H9 (cell line): ENCODE results near the gene C2orf49. TPM values are rescaled to one million over a fixed set of nuclear protein-coding genes. Genes with fewer than 3 reads are reported as not detected.

Experiments
- DNase-seq: peaks from one replicate; pipeline ENCODE4 v3.0.0-alpha.2; 2017
- H2AFZ ChIP-seq: one replicate; pipeline ENCODE4 v1.6.1; 2013; ENCODE audit warnings: mild to moderate bottlenecking, low read length, control low read depth, moderate library complexity
- H2AK5ac ChIP-seq: 2 replicates; pipeline ENCODE4 v1.6.1; 2013; ENCODE audit warnings: low read length, control low read depth, mixed read lengths; ENCODE audit not compliant: insufficient read length
- H2BK120ac ChIP-seq: one replicate; pipeline ENCODE4 v1.6.1; 2013; ENCODE audit warnings: low read depth, mild to moderate bottlenecking, low read length, control low read depth, inconsistent platforms; ENCODE audit not compliant: poor library complexity, severe bottlenecking
- H2BK12ac ChIP-seq: 2 replicates; pipeline ENCODE4 v1.6.1; 2013; ENCODE audit warnings: low read length, control low read depth, mixed read lengths, low read depth; ENCODE audit not compliant: insufficient read length
- H2BK15ac ChIP-seq: 2 replicates; pipeline ENCODE4 v1.6.1; 2013; ENCODE audit warnings: low read depth, low read length, control low read depth
- H2BK20ac ChIP-seq: one replicate; pipeline ENCODE4 v1.6.1; 2013; ENCODE audit warnings: low read depth, mild to moderate bottlenecking, low read length, control low read depth, inconsistent platforms; ENCODE audit not compliant: poor library complexity, severe bottlenecking
- H2BK5ac ChIP-seq: 2 replicates; pipeline ENCODE4 v1.6.1; 2013; ENCODE audit warnings: low read length, control low read depth, mixed read lengths; ENCODE audit not compliant: insufficient read length
- H3K14ac ChIP-seq: 2 replicates; pipeline ENCODE4 v1.6.1; 2013; ENCODE audit warnings: low read length, control low read depth; ENCODE audit not compliant: insufficient read depth
- H3K18ac ChIP-seq: 2 replicates; pipeline ENCODE4 v1.6.1; 2013; ENCODE audit warnings: low read depth, mild to moderate bottlenecking, mixed read lengths, low read length, control low read depth; ENCODE audit not compliant: insufficient read length
- H3K23ac ChIP-seq: 2 replicates; pipeline ENCODE4 v1.6.1; 2013; ENCODE audit warnings: low read length, control low read depth, mixed read lengths, low read depth; ENCODE audit not compliant: insufficient read length
- H3K23me2 ChIP-seq: 2 replicates; pipeline ENCODE4 v1.6.1; 2013; ENCODE audit warnings: low read depth, mild to moderate bottlenecking, mixed read lengths, low read length, control low read depth; ENCODE audit not compliant: insufficient read length, poor library complexity, severe bottlenecking
- H3K27ac ChIP-seq: 2 replicates; pipeline ENCODE4 v1.5.1; 2013; ENCODE audit warnings: low read length, control low read depth, mixed read lengths, low read depth; ENCODE audit not compliant: insufficient read length
- H3K27me3 ChIP-seq: 2 replicates; pipeline ENCODE4 v1.6.1; 2013; ENCODE audit warnings: low read length, control low read depth, inconsistent platforms; ENCODE audit not compliant: insufficient read depth
- H3K4ac ChIP-seq: 2 replicates; pipeline ENCODE4 v1.6.1; 2013; ENCODE audit warnings: low read depth, mild to moderate bottlenecking, control low read depth, inconsistent platforms, low read length, moderate library complexity
- H3K4me1 ChIP-seq: 2 replicates; pipeline ENCODE4 v1.6.1; 2013; ENCODE audit warnings: low read length, control low read depth, inconsistent platforms; ENCODE audit not compliant: insufficient read depth
- H3K4me2 ChIP-seq: 2 replicates; pipeline ENCODE4 v1.6.1; 2013; ENCODE audit warnings: low read length, control low read depth, mixed read lengths; ENCODE audit not compliant: insufficient read length, insufficient read depth
- H3K56ac ChIP-seq: 2 replicates; pipeline ENCODE4 v1.6.1; 2013; ENCODE audit warnings: low read depth, mild to moderate bottlenecking, mixed read lengths, low read length, control low read depth; ENCODE audit not compliant: insufficient read length
- H3K79me1 ChIP-seq: 2 replicates; pipeline ENCODE4 v1.6.1; 2013; ENCODE audit warnings: low read depth, mild to moderate bottlenecking, moderate library complexity, low read length, control low read depth, inconsistent platforms; ENCODE audit not compliant: insufficient read depth, poor library complexity, severe bottlenecking
- H3K79me2 ChIP-seq: 2 replicates; pipeline ENCODE4 v1.6.1; 2013; ENCODE audit warnings: low read length, control low read depth, inconsistent platforms; ENCODE audit not compliant: insufficient read depth
- H3K9ac ChIP-seq: 2 replicates; pipeline ENCODE4 v1.6.1; 2013; ENCODE audit warnings: low read length, control low read depth, mixed read lengths; ENCODE audit not compliant: insufficient read length; ENCODE audit errors: extremely low read depth
- H3K9me3 ChIP-seq: one replicate; pipeline ENCODE4 v1.6.1; 2013; ENCODE audit warnings: low read depth, low read length, inconsistent platforms; ENCODE audit not compliant: control insufficient read depth
- H3T11ph ChIP-seq: one replicate; pipeline ENCODE4 v1.6.1; 2013; ENCODE audit warnings: mild to moderate bottlenecking, low read length, control low read depth, inconsistent platforms
- H4K20me1 ChIP-seq: one replicate; pipeline ENCODE4 v1.6.1; 2013; ENCODE audit not compliant: control insufficient read depth, insufficient read length, insufficient read depth
- H4K5ac ChIP-seq: 2 replicates; pipeline ENCODE4 v1.6.1; 2013; ENCODE audit warnings: low read depth, mild to moderate bottlenecking, mixed read lengths, low read length, control low read depth; ENCODE audit not compliant: insufficient read length
- H4K8ac ChIP-seq: replicated peaks from 2 replicates; pipeline ENCODE4 v1.6.1; 2013; ENCODE audit warnings: low read length, control low read depth, mixed read lengths, low read depth; ENCODE audit not compliant: insufficient read length
- H4K91ac ChIP-seq: 2 replicates; pipeline ENCODE4 v1.6.1; 2013; ENCODE audit warnings: low read depth, mild to moderate bottlenecking, moderate library complexity, mixed read lengths, low read length, control low read depth; ENCODE audit not compliant: insufficient read length
- H3K27ac Mint-ChIP-seq, 3 experiments: 2 replicates in 2 of 3; 3 replicates in 1 of 3; pipeline ENCODE4 v1.8.0; 2020 to 2021; ENCODE audit warnings: mixed read lengths in 3 of 3, mild to moderate bottlenecking in 1 of 3, moderate library complexity in 1 of 3
- H3K27me3 Mint-ChIP-seq: 2 replicates; pipeline ENCODE4 v1.8.0; 2021; ENCODE audit warnings: low read depth, mild to moderate bottlenecking, moderate library complexity, mixed read lengths
- H3K36me3 Mint-ChIP-seq, 3 experiments: 2 replicates in 2 of 3; 3 replicates in 1 of 3; pipeline ENCODE4 v1.8.0; 2020 to 2021; ENCODE audit warnings: low read depth in 3 of 3, mixed read lengths in 3 of 3; ENCODE audit not compliant: insufficient read depth in 1 of 3
- H3K4me1 Mint-ChIP-seq, 2 experiments: 2 replicates each; pipeline ENCODE4 v1.8.0; 2020; ENCODE audit warnings: mixed read lengths in 2 of 2
- H3K4me3 Mint-ChIP-seq, 2 experiments: 2 replicates in 1 of 2; 3 replicates in 1 of 2; pipeline ENCODE4 v1.8.0; 2020 to 2021; ENCODE audit warnings: mild to moderate bottlenecking in 2 of 2, mixed read lengths in 2 of 2, moderate library complexity in 1 of 2
- H3K9me3 Mint-ChIP-seq, 2 experiments: 2 replicates in 1 of 2; 3 replicates in 1 of 2; pipeline ENCODE4 v1.8.0; 2020; ENCODE audit warnings: mild to moderate bottlenecking in 2 of 2, mixed read lengths in 2 of 2, moderate library complexity in 1 of 2
- CTCF ChIP-seq: fragments of 200-600 bp; sonication (generic); conservative IDR thresholded peaks from 3 replicates; pipeline ENCODE4 v1.8.0; 2021; ENCODE audit warnings: antibody characterized with exemption, mild to moderate bottlenecking
- WGBS: extraction: QIAGEN DNeasy Blood & Tissue Kit; methylation state at CpG from one replicate; pipeline ENCODE4 v1.1.7; 2013; ENCODE audit warnings: missing lambda C conversion rate, low lambda C conversion rate, mixed read lengths; ENCODE audit not compliant: insufficient read length; ENCODE audit errors: extremely low coverage; 5-methylcytosine and 5-hydroxymethylcytosine counted together
- total RNA-seq: library from RNA; stranded (reverse); gene quantifications from 2 replicates; pipeline ENCODE4 v1.2.1, GENCODE V29; 2021

Gene C2orf49
- total RNA-seq, 1 experiment from 2014 or later, result 18.8 TPM

DNA sequence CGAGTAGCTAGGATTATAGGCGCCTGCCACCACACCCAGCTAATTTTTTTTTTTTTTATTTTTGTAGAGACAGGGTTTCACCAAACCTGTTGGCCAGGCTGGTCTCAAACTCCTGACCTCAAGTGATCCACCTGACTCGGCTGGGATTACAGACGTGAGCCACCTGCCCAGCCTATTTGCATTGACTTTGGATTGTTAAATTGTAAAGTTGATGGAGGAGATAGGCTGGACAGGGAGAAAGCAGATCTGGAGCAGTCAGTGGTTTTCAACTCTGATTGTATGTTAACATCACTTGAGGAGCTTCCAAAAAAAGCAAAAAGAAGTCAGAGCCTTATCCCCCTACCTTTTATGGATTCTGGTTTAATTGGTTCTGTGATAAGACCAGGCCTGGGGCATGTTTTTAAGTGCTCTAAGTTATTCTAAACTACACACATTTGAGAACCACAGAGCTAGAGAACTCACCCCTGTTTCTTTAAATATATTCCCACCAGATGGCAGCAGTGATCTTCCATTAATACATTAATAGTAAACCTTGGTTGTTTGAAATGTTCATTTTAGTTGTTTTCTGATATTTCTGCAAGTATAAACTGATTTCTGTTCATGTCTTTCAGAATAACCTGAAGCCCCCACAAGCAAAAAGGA, 7.5 kb downstream of the C2orf49 start:
- peaks cover 1% of the 10 kb centered on the region; the same call in 1 of the 2 replicates for H3K79me2 ChIP-seq
- Mint-ChIP-seq H3K4me1 (no peaks in the 10 kb centered on the region), H3K36me3 (peaks cover 26 to 69% (median 67%) of the 10 kb centered on the region in 3 experiments; a peak in 6 of 7 replicates), H3K27me3 (no peaks in the 10 kb centered on the region), H3K27ac (no peak overlapping the region), H3K9me3 (no peaks in the 10 kb centered on the region), H3K4me3 (no peak overlapping the region)
- H2BK12ac ChIP-seq, result no peak overlapping the region
- no peak overlapping the region for H3K4me2 ChIP-seq
- no peak overlapping the region for H4K8ac ChIP-seq
- H3K23me2 ChIP-seq, result no peaks in the 10 kb centered on the region
- H3K79me1 ChIP-seq, result no peaks in the 10 kb centered on the region
- H2BK120ac ChIP-seq, result no peak overlapping the region
- no peak overlapping the region for H2BK5ac ChIP-seq
- H3K18ac ChIP-seq, result no peak overlapping the region
- no CpG with 5 or more reads among the region's 4 CpGs for WGBS
- H3K14ac ChIP-seq, result no peak overlapping the region
- no peak overlapping the region for H3K9ac ChIP-seq
- H2AK5ac ChIP-seq, result no peak overlapping the region
- H3T11ph ChIP-seq, result no peak overlapping the region
- H3K23ac ChIP-seq, result no peak overlapping the region
- no peak overlapping the region for H3K56ac ChIP-seq
- no peak overlapping the region for H2BK20ac ChIP-seq
- no peak overlapping the region for H3K27ac ChIP-seq
- no peaks in the 10 kb centered on the region for H3K9me3 ChIP-seq
- H4K20me1 ChIP-seq, result no peaks in the 10 kb centered on the region
- H4K5ac ChIP-seq, result no peak overlapping the region
- peak; percentile 56; the same call in 2 of the 3 replicates for TF ChIP-seq CTCF
- DNase-seq, result no peak
- no peaks in the 10 kb centered on the region for H3K27me3 ChIP-seq
- H3K4me1 ChIP-seq, result no peaks in the 10 kb centered on the region
- H2BK15ac ChIP-seq, result no peak overlapping the region
- H4K91ac ChIP-seq, result no peak overlapping the region
- H2AFZ ChIP-seq, result no peak overlapping the region
- no peak overlapping the region for H3K4ac ChIP-seq
